Measurements from ENCODE around the gene AURKAIP1.

The AURKAIP1 gene

GRCh38 chr1:1331068-1331965 lies 43.7 kb downstream of the AURKAIP1 start, which contains the start of gene TAS1R3:
Gene TAS1R3, plus strand, starts transcription at chr1:1331280. Its CDS starts 66 bp downstream, at chr1:1331346.
- no peak for DNase-seq

- no peak for DNase-seq
These were observed 44.5 kb downstream of the AURKAIP1 start for GRCh38 chr1:1330366-1331067.

GRCh38 chr1:1329304-1330210 lies 45.5 kb downstream of the AURKAIP1 start:
- no peak for DNase-seq

GRCh38 chr1:1328254-1328653 lies 46.8 kb downstream of the AURKAIP1 start:
- no peak for DNase-seq

GRCh38 chr1:1327291-1327690 lies 47.7 kb downstream of the AURKAIP1 start:
- DNase-seq, result no peak

GRCh38 chr1:1326075-1326605 lies 48.9 kb downstream of the AURKAIP1 start:
- no peak for DNase-seq

- peak; percentile 36 for DNase-seq
These were observed 49.5 kb downstream of the AURKAIP1 start for GRCh38 chr1:1325288-1326074.

- peak; percentile 97 for DNase-seq
These were observed 50.3 kb downstream of the AURKAIP1 start, which contains the start of the genes CPTP and INTS11 for GRCh38 chr1:1324524-1325287. Gene CPTP, plus strand, starts transcription at chr1:1324802. Its CDS starts 2,109 bp downstream, at chr1:1326911. Gene INTS11, minus strand, starts transcription at chr1:1324660. Its CDS starts 52 bp downstream, at chr1:1324608.

- no peak for DNase-seq
These were observed 50.9 kb downstream of the AURKAIP1 start for GRCh38 chr1:1324084-1324523.
